OCI-LY1 (cell line): ENCODE measurements around the gene COMMD10.

Experiments
- H2AFZ ChIP-seq: fragments of 200-600 bp; sonication (generic), shearing (Covaris generic); 2 replicates; pipeline ENCODE4 v1.6.0; 2014; ENCODE audit warnings: antibody characterized with exemption, mild to moderate bottlenecking, low read length
- H3F3A ChIP-seq: fragments of 200-600 bp; sonication (generic), shearing (Covaris generic); 2 replicates; pipeline ENCODE4 v1.6.0; 2014; ENCODE audit warnings: mild to moderate bottlenecking, antibody characterized with exemption, low read length, moderate library complexity; ENCODE audit not compliant: insufficient read depth
- H3K27ac ChIP-seq: fragments of 200-600 bp; sonication (generic); 2 replicates; pipeline ENCODE4 v1.5.1; 2014; ENCODE audit warnings: low read length, mixed run types, mild to moderate bottlenecking, low read depth; ENCODE audit not compliant: poor library complexity, severe bottlenecking
- H3K27me3 ChIP-seq: fragments of 200-600 bp; sonication (generic); 2 replicates; pipeline ENCODE4 v1.6.0; 2014; ENCODE audit warnings: antibody characterized with exemption, mild to moderate bottlenecking, low read length, moderate library complexity; ENCODE audit not compliant: insufficient read depth
- H3K36me3 ChIP-seq: fragments of 200-600 bp; sonication (generic); 2 replicates; pipeline ENCODE4 v1.6.1; 2014; ENCODE audit warnings: mild to moderate bottlenecking, antibody characterized with exemption, low read length, moderate library complexity, mixed read lengths; ENCODE audit not compliant: insufficient read depth
- H3K4me1 ChIP-seq: fragments of 200-600 bp; sonication (generic); 2 replicates; pipeline ENCODE4 v1.5.1; 2014; ENCODE audit warnings: mild to moderate bottlenecking, low read length, moderate library complexity; ENCODE audit not compliant: insufficient read depth, severe bottlenecking
- H3K4me2 ChIP-seq: fragments of 200-600 bp; sonication (generic), shearing (Covaris generic); 2 replicates; pipeline ENCODE4 v1.6.1; 2014; ENCODE audit warnings: low read length
- H3K4me3 ChIP-seq: fragments of 200-600 bp; sonication (generic); 2 replicates; pipeline ENCODE4 v1.5.1; 2014; ENCODE audit warnings: low read length, low read depth, mild to moderate bottlenecking, mixed read lengths; ENCODE audit not compliant: poor library complexity, severe bottlenecking
- H3K79me2 ChIP-seq: fragments of 200-600 bp; shearing (Covaris generic); 2 replicates; pipeline ENCODE4 v1.6.1; 2016; ENCODE audit warnings: mixed run types, low read length, mixed read lengths; ENCODE audit not compliant: insufficient read depth
- H3K9ac ChIP-seq: fragments of 200-600 bp; sonication (generic), shearing (Covaris generic); 2 replicates; pipeline ENCODE4 v1.6.1; 2014; ENCODE audit warnings: mild to moderate bottlenecking, low read length, mixed read lengths
- H3K9me2 ChIP-seq: fragments of 200-600 bp; sonication (generic), shearing (Covaris generic); 2 replicates; pipeline ENCODE4 v1.6.1; 2014; ENCODE audit warnings: low read depth, mild to moderate bottlenecking, low read length, mixed read lengths
- H3K9me3 ChIP-seq: fragments of 200-600 bp; shearing (Covaris generic); 2 replicates; pipeline ENCODE4 v1.6.1; 2014; ENCODE audit warnings: low read length, mixed read lengths
- H4K20me1 ChIP-seq: fragments of 200-600 bp; sonication (generic), shearing (Covaris generic); 2 replicates; pipeline ENCODE4 v1.6.0; 2016; ENCODE audit warnings: mild to moderate bottlenecking, low read length; ENCODE audit not compliant: insufficient read depth
- CTCF ChIP-seq: fragments of 200-600 bp; sonication (generic), shearing (Covaris generic); IDR thresholded peaks from 2 replicates; pipeline ENCODE4 v1.5.1; 2017; ENCODE audit warnings: mild to moderate bottlenecking, antibody characterized with exemption, low read length, moderate library complexity, mixed read lengths
- EZH2 ChIP-seq: fragments of 200-600 bp; sonication (generic), shearing (Covaris generic); IDR thresholded peaks from 2 replicates; pipeline ENCODE4 v1.8.0; 2017; ENCODE audit warnings: borderline replicate concordance, mixed run types, mild to moderate bottlenecking, antibody characterized with exemption, low read length, moderate library complexity, mixed read lengths

The COMMD10 gene

GRCh38 chr5:116308391-116308790 lies 223.6 kb downstream of the COMMD10 start:
- H3K9me3 ChIP-seq: peaks cover 7% of the 10 kb centered on the region; the same call in 1 of the 2 replicates
- no peak overlapping the region for H3K27ac ChIP-seq
- TF ChIP-seq CTCF (no peak), EZH2 (no peak)
- no peaks in the 10 kb centered on the region for H3K4me1 ChIP-seq
- H3K36me3 ChIP-seq: peaks cover 28% of the 10 kb centered on the region
- H3K9ac ChIP-seq: no peak overlapping the region
- no peaks in the 10 kb centered on the region for H3K9me2 ChIP-seq
- H3K4me3 ChIP-seq: no peak overlapping the region
- no peaks in the 10 kb centered on the region for H3K27me3 ChIP-seq
- no peak overlapping the region for H3K4me2 ChIP-seq
- H3F3A ChIP-seq: no peaks in the 10 kb centered on the region
- no peaks in the 10 kb centered on the region for H3K79me2 ChIP-seq
- no peak overlapping the region for H2AFZ ChIP-seq
- no peaks in the 10 kb centered on the region for H4K20me1 ChIP-seq

- Histone ChIP-seq H3F3A (no peaks in the 10 kb centered on the region), H4K20me1 (no peaks in the 10 kb centered on the region), H3K9me3 (peaks cover under 1% of the 10 kb centered on the region; the same call in 1 of the 2 replicates), H3K9me2 (no peaks in the 10 kb centered on the region), H3K4me2 (no peak overlapping the region), H3K4me1 (no peaks in the 10 kb centered on the region), H3K79me2 (no peaks in the 10 kb centered on the region), H2AFZ (no peak overlapping the region), H3K27me3 (no peaks in the 10 kb centered on the region), H3K9ac (no peak overlapping the region), H3K4me3 (no peak overlapping the region), H3K27ac (no peak overlapping the region), H3K36me3 (no peaks in the 10 kb centered on the region)
- no peak for TF ChIP-seq CTCF
- TF ChIP-seq EZH2: no peak
Observed at GRCh38 chr5:116313366-116313765, 228.5 kb downstream of the COMMD10 start.

GRCh38 chr5:116315531-116315930 lies 230.7 kb downstream of the COMMD10 start:
- no peaks in the 10 kb centered on the region for H3K9me3 ChIP-seq
- H3K79me2 ChIP-seq: no peaks in the 10 kb centered on the region
- H3F3A ChIP-seq: no peaks in the 10 kb centered on the region
- H3K27ac ChIP-seq: no peak overlapping the region
- H2AFZ ChIP-seq: no peak overlapping the region
- H3K4me3 ChIP-seq: no peak overlapping the region
- no peaks in the 10 kb centered on the region for H4K20me1 ChIP-seq
- no peaks in the 10 kb centered on the region for H3K4me1 ChIP-seq
- no peak overlapping the region for H3K4me2 ChIP-seq
- H3K36me3 ChIP-seq: no peaks in the 10 kb centered on the region
- TF ChIP-seq CTCF: no peak
- TF ChIP-seq EZH2: no peak
- H3K27me3 ChIP-seq: no peaks in the 10 kb centered on the region
- no peak overlapping the region for H3K9ac ChIP-seq
- H3K9me2 ChIP-seq: no peaks in the 10 kb centered on the region
